ENCODE measurements around the gene SLC38A8. TPM values are rescaled to one million over a fixed set of nuclear protein-coding genes. Genes with fewer than 3 reads are reported as not detected.

SLC38A8 gene
- total and polyA plus RNA-seq, 11 donors: 0.29 to 25.3 (median 0.87) TPM; not detected in 3

DNA sequence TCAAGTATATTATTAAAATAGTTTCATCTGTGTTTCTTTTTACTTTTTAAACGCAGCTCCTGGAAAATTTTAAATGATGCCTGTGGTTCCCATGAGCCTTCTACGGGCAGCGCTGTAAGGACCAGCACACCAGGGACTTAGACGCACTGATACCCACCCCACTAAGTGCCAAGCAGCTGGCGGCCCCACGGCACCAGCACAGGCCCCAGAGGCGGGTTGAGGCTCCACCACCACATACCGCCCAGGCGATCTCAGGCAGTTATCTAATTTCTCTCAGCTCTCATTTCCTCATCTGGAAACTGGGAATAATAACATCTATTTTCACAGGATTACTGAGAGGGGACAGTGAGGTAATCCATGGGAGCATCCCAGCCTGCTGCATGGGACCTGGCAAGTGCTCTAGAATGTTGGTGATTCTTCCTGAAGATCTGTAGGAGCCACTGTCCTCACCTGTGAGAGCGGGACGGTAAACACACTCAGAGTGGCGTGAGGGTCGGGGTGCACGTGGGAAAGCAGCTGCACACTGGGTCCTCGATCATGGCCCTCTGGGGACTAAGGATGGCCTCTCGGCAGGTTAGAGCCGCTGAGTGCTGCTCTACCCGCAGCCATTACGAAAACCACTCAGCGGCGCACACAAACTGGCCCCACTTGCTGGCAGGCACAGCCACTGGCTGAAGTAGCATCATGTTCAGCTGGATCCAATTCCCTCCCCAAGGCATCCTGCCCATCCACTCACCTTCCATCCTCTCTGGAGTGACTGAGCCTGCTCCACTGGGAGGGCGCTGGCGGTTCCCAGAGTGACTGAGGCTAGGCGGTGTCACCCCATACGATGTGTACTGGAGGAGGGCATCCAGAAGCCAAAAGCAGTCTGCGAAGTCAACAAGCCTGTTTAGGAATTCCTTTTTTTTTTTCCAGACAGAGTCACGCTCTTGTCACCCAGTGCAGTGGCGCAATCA is 17.6 kb upstream of the SLC38A8 start:
- ATAC-seq (no peak), DNase-seq (peak in 1 of 5 donors; percentile 30)
- H3K27ac ChIP-seq: peak overlapping the region in 2 of 12 donors; percentile 85 to 88
- no peaks in the 10 kb centered on the region for H3K9me3 ChIP-seq
- TF ChIP-seq POLR2A (IDR thresholded peaks at IDR 0.05): no peak
- TF ChIP-seq, protein P1, sequence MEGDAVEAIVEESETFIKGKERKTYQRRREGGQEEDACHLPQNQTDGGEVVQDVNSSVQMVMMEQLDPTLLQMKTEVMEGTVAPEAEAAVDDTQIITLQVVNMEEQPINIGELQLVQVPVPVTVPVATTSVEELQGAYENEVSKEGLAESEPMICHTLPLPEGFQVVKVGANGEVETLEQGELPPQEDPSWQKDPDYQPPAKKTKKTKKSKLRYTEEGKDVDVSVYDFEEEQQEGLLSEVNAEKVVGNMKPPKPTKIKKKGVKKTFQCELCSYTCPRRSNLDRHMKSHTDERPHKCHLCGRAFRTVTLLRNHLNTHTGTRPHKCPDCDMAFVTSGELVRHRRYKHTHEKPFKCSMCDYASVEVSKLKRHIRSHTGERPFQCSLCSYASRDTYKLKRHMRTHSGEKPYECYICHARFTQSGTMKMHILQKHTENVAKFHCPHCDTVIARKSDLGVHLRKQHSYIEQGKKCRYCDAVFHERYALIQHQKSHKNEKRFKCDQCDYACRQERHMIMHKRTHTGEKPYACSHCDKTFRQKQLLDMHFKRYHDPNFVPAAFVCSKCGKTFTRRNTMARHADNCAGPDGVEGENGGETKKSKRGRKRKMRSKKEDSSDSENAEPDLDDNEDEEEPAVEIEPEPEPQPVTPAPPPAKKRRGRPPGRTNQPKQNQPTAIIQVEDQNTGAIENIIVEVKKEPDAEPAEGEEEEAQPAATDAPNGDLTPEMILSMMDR (IDR thresholded peaks at IDR 0.05): no peak
- H3K36me3 ChIP-seq: peaks cover 0 to 100% (median 94%) of the 10 kb centered on the region in 9 donors
- peaks cover 0 to 51% (median 31%) of the 10 kb centered on the region in 12 donors for H3K4me1 ChIP-seq
- 93 to 95% (median 94%) methylated on average over 27 to 28 of the region's 28 CpGs for WGBS, 4 donors
- H3K27me3 ChIP-seq: no peaks in the 10 kb centered on the region
- no peak overlapping the region for H3K4me3 ChIP-seq
- intact Hi-C loops (cut with DNase I): loop anchor here in 9 of 10 donors (5.0 to 10.0 kb wide), 6 partner anchors 88 to 238 kb away; partner anchors contain the start of gene NECAB2 (in 2 of the 9)

DNA sequence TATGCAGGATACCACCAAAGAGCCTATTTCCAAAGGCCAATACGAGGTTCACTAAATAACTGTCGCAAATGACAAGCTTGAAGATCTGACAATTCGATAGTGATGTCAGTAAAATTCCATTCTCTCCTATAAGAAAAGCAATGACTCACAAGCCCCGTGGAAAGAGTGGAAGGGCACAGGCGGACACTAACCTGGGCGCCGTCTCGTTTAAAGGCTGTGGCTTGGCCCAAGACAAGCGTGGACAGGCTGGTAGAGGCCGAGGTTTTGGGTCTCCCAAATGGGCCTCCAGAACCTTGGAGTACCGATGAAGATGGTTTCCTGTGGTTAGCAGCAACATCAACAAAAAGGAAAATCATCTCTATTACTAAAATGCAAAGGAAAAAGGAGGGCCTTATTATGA is 16.5 kb upstream of the SLC38A8 start:
- peak in 1 of 5 donors; percentile 34 for DNase-seq
- Histone ChIP-seq H3K27me3 (no peaks in the 10 kb centered on the region), H3K36me3 (peaks cover 0 to 100% (median 95%) of the 10 kb centered on the region in 9 donors), H3K4me3 (no peak overlapping the region), H3K4me1 (peaks cover 0 to 60% (median 35%) of the 10 kb centered on the region in 12 donors), H3K9me3 (no peaks in the 10 kb centered on the region), H3K27ac (peak overlapping the region in 10 of 12 donors; percentile 14 to 88 (median 62))
- intact Hi-C loops (cut with DNase I): loop anchor here in 2 of 10 donors (5.0 kb wide), 2 partner anchors 97 to 232 kb away; no protein-coding TSS in a partner anchor
- ATAC-seq: no peak
- TF ChIP-seq, protein P1 (IDR thresholded peaks at IDR 0.05): no peak
- TF ChIP-seq POLR2A (IDR thresholded peaks at IDR 0.05): no peak
- WGBS, 4 donors: 74 to 79% (median 78%) methylated on average over 11 of the region's 11 CpGs

- H3K9me3 ChIP-seq: no peaks in the 10 kb centered on the region
- H3K27ac ChIP-seq: peak overlapping the region in 10 of 12 donors; percentile 20 to 88 (median 62)
- DNase-seq (peak in 3 of 5 donors; percentile 52 to 84 (median 62)), ATAC-seq (peak; percentile 74 to 88 (median 76))
- TF ChIP-seq, protein P1 (IDR thresholded peaks at IDR 0.05): no peak
- no peak for TF ChIP-seq POLR2A (IDR thresholded peaks at IDR 0.05)
- H3K36me3 ChIP-seq: peaks cover 0 to 100% (median 96%) of the 10 kb centered on the region in 9 donors
- 33 to 54% (median 40%) methylated on average over 11 of the region's 11 CpGs for WGBS, 4 donors
- H3K4me1 ChIP-seq: peaks cover 0 to 60% (median 35%) of the 10 kb centered on the region in 12 donors
- intact Hi-C loops (cut with DNase I): loop anchor here in 2 of 10 donors (5.0 kb wide), 2 partner anchors 96 to 231 kb away; no protein-coding TSS in a partner anchor
- no peaks in the 10 kb centered on the region for H3K27me3 ChIP-seq
- no peak overlapping the region for H3K4me3 ChIP-seq
These were observed 16.1 kb upstream of the SLC38A8 start for GRCh38 chr16:84058664-84059063.

- Histone ChIP-seq H3K27me3 (no peaks in the 10 kb centered on the region), H3K4me3 (no peak overlapping the region), H3K9me3 (no peaks in the 10 kb centered on the region), H3K4me1 (peaks cover 0 to 60% (median 35%) of the 10 kb centered on the region in 12 donors), H3K27ac (peak overlapping the region in 10 of 12 donors; percentile 20 to 88 (median 62)), H3K36me3 (peaks cover 0 to 100% (median 97%) of the 10 kb centered on the region in 9 donors)
- intact Hi-C loops (cut with DNase I): loop anchor here in 2 of 10 donors (5.0 kb wide), 2 partner anchors 96 to 231 kb away; no protein-coding TSS in a partner anchor
- 85 to 89% (median 87%) methylated on average over 15 of the region's 15 CpGs for WGBS, 4 donors
- DNase-seq (peak in 2 of 5 donors; percentile 12 to 22), ATAC-seq (no peak)
- TF ChIP-seq POLR2A (IDR thresholded peaks at IDR 0.05): no peak
- TF ChIP-seq, protein P1 (IDR thresholded peaks at IDR 0.05): no peak
These were observed 15.6 kb upstream of the SLC38A8 start for GRCh38 chr16:84058211-84058610.
